GM19351 (cell line): ENCODE results near the gene POLG2.

Source experiments
- ATAC-seq: cut with Tn5 transposase; IDR thresholded peaks from one replicate; pipeline ENCODE4 v1.9.1; 2021; ENCODE audit warnings: mild to moderate bottlenecking, moderate library complexity; ENCODE audit not compliant: unreplicated experiment

Gene POLG2

GRCh38 chr17:64496786-64497564 is at the start of gene POLG2:
Gene POLG2, minus strand, starts transcription at chr17:64497054. Its CDS starts 86 bp downstream, at chr17:64496968.
- peak; percentile 80 for ATAC-seq

DNA sequence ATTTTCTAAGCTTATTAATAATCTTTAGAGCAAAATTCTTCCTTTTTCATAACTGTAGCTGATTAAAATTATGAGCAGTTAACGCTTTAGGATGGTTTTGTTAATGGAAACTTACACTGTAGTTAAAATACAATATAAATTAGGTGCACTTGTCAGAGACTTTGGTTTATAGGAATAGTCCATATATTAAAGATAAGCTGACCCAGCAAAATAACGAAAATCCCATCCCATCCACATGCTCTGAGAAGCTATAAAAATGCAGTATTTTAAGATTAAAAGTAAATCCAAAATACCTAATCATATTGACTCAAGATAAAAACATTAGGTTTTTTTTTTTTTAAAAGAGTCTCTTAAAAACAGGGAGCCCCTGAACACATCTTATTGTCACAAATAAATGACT is 47.9 kb upstream of the POLG2 start:
- ATAC-seq, result no peak

- no peak for ATAC-seq
Measured at GRCh38 chr17:64540118-64540776, 43.4 kb upstream of the POLG2 start.

DNA sequence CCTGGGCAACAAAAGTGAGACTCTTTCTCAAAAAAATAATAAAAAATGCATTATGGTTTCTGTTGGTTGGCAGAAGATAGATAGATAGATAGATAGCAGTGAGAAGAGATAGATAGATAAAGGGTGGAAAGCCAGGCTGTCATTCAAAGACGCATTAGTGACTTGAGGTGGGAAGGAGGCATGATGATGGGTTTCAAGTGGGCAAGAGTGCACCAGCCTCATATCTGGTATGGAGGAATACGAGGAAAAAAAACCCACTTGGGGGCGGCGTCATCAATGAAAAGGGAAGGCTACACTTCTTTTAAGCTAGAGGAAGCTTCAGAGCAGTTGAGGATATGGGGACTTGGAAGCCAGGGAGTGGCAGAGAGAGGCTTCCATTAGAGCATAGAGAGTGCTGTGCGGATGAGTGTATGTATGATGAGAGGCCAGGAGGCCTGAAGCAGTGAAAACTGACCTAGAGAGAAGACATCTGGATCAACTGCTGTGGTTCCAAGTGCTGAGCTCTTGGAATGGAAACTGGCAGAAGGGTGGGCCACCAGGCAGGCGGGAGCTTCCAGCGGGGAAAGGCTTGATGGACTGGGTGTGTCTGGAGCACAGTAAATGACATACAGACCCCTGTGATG is 41.8 kb upstream of the POLG2 start:
- ATAC-seq, result no peak

DNA sequence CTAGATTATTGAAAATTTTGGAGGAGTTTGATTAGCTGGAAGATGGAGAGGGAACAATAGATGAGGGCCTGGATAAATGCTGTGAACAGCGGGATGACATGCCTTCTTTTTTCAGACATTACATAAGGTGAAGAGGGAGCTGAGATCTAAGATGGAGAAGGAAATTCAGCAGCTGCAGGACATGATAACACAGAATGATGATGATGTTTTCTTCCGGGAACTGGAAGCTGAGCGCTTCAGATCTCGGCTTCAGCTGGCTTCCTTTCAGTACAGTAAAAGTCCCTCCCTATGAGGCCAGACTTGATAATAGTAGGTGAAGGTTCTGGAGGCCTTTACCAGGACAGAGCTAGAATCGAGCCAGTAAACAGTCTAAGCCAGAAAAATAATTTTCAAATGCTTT is 40.6 kb upstream of the POLG2 start:
- ATAC-seq, result no peak

- ATAC-seq, result no peak
Measured at GRCh38 chr17:64536913-64537312, 40.1 kb upstream of the POLG2 start.

GRCh38 chr17:64535357-64535756 is 38.5 kb upstream of the POLG2 start:
- ATAC-seq, result no peak

DNA sequence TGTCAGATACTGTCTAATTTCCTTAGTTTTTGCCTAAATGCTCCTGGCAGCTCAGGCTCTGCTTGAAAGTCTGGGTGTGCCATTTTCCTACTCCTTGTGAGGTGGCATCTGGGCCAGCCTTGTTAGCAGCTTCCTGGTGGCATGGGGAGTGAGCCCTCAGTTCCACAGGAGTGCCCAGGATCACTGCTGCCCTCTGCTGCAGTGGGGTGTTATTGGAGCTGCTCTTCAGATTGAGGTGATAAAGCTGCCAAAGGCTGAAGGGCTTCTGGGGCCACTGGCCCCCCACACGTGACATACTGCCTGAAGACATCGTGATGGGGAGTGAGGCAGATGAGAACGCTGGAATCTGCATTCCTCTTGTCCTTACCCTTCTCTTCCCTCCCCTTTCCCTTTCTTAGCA is 37.3 kb upstream of the POLG2 start:
- ATAC-seq, result no peak

DNA sequence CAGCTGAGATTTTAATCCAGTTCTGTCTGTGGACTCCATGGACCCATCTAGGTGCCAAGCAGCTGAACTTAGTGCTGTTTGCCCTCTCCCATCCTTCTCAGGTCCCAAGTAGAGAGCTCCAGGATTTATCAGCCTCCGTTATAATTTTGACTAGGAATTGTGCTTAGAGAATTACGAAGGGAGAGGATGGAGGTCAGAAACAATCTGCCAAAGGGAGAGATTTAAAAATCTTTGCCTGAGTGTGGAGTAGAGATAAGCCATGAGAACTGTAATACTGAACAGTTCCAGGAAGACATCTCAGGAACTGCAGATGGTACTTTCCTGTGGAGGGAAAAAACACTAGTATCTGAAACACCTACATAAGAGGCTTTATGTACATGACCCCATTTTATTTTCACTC is 36.9 kb upstream of the POLG2 start:
- ATAC-seq, result no peak

- no peak for ATAC-seq
Measured at GRCh38 chr17:64532409-64532808, 35.6 kb upstream of the POLG2 start.

GRCh38 chr17:64531955-64532371 is 35.1 kb upstream of the POLG2 start:
- ATAC-seq, result no peak

DNA sequence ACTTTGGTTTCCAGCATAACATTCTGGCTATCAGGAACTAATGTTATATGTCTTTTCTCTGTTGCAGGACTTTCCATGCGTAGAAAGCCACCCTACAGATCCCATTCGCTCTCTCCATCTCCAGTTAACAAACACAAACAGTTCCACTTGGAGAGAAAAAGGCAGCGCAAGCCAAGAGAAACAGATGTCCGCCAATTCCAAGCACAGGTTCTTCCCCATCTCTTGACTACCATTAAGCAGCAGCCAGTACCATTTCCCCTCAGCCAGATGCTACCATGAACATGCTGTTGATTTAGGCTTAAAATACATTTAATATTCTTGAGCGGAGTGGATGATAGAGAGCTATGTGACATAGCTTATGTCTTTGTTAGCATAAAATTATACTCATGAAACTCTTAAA is 32.4 kb upstream of the POLG2 start:
- ATAC-seq, result no peak

DNA sequence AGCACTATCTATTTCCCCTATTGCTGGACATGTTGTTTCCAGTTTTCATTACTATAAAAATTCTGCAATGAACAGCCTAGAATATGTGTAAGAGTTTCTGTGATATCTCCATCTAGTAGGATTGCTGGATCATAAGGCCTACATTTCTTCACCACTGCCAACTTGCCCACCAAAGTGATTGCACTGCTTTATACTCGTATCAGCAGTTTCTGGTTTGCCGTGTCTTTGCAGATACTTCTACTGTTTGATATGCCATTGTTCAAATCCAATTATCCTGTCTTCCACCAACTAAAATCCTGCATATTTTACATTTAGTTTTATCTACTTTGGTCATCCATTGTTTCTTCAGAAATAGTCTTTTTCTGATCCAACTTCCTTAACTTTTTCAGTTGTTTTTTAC is 31.1 kb upstream of the POLG2 start:
- no peak for ATAC-seq

- ATAC-seq, result no peak
Measured at GRCh38 chr17:64520359-64520758, 23.5 kb upstream of the POLG2 start.

GRCh38 chr17:64519601-64520000 is 22.7 kb upstream of the POLG2 start:
- ATAC-seq, result no peak

- ATAC-seq, result no peak
Measured at GRCh38 chr17:64515829-64516228, 19.0 kb upstream of the POLG2 start.

GRCh38 chr17:64515419-64515818 is 18.6 kb upstream of the POLG2 start:
- no peak for ATAC-seq

DNA sequence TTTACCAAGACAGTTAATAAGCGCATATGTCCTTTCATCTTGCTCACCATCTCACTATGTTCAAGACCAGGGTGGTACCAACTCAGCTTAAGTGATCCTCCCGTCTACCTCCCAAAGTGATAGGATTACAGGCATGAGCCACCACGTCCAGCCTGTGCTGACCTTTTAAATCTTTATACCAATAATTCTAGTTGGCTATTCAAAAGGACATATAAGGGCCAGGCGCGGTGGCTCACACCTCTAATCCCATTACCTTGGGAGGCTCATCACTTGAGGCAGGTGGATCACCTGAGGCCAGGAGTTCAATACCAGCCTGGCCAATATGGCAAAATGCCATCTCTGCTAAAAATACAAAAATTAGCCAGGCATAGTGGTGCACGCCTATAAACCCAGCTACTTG is 12.3 kb upstream of the POLG2 start:
- ATAC-seq, result no peak

DNA sequence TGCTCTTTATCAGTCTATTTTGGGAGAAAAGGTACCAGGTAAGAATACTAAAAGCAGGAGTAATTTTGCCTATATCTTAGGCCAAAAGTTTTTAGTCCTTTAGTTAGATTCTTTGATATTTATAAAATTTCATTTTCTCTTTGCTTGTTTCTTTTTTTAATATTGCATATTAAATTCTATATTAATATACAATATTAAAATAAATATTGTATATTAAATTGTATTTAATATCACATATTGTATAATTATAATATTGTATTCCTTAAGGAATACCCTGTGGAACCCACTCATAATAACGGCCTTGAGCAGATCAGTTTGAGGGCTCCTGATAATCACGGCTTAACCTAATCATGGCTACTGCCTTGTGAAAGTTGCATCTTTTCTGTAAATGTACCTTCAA is 11.8 kb upstream of the POLG2 start:
- ATAC-seq, result no peak

- ATAC-seq, result peak; percentile 23
Measured at GRCh38 chr17:64507413-64507782, 10.5 kb upstream of the POLG2 start.

DNA sequence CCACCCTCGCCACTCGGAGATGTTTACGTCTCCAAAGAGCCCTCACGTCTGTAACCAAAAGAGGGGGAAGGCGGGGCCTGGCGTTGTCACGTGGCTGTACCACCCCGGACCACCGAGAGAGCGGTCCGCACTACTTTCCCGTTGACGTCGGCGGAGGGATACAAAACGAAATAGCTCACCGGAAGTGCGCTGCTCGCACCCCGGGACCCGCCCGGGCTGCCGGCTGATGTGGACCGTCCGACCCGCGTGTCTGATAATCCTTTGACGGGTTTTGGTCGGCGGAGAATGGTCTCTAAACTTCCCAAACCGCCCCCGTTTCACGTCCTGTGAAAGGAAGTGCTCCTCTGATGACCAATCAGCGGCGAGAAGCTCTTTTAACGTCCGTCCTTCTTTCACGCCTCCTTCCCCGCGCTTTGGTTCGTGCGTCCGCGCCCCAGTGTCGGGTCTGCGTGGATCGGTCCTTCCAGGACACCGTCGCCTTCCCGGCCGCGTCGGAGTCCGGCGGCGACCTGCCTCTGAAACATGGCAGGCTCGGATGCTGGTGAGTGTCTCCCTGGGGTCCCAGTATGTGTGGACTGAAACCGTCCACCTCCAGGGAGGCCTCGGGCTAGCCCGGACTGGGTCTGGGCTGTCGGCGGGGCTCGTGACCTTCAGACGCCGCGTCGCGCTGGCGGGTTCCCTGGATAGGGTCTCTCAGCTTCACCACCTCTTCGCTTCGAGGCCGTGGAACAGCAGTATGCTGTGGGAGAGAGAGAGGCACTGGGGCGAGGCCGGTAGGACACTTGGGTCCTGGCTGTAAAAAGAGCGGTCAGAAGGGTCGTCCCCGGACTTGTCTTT is 9.9 kb upstream of the POLG2 start, which contains the start of gene CEP95:
Gene CEP95, plus strand, starts transcription at position 402 of the 837 bp plus-strand sequence. Its CDS starts 121 bp downstream, at position 523.
- ATAC-seq, result peak; percentile 54
